GM15510 (cell line): Measurements from ENCODE around the gene PAXX.

Source experiments
- POLR2A ChIP-seq: IDR thresholded peaks from 3 replicates; pipeline ENCODE4 v1.6.1; 2011; ENCODE audit warnings: borderline replicate concordance; ENCODE audit not compliant: insufficient read length; ENCODE audit errors: extremely low read depth

PAXX gene

DNA sequence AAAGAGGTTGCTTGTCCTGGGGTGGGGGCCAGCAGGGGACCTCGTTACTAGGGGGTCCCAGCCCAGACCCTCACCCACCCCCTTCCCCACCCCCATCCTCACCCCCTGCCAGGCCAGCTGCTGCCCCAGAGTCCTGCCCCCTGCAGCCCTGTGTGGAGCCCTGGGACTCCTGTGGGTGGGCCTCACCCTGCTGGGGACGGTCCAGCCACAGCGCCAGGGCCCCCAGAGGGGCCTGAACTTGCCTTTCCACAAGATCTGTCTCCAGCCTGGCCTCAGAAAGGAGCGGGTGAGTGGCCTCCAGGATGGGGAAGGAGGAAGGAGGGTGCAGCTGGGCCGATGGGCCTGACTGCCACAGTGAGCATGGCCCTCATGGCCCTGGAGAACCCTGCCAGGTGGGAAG lies 22.4 kb upstream of the PAXX start:
- no peak for TF ChIP-seq POLR2A

DNA sequence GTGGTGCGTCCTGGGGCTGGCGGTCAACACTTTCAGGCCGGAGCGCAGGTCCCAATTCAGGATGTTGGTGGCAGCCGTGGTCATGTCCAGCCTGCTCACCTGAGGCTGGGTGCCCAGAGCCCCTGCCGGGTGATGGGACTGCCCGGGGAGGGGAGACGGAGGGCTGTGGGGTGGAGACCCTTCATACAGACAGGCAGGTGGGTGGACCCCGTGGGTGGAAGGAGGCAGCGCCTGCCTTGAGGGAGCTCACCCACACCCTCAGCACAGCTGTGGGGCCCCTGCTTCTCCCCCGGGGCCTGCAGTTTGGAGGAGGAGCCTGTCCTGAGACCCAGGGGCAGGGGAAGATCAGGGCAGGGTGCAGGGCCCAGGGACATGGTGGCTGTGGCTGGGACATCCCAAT lies 21.9 kb upstream of the PAXX start:
- no peak for TF ChIP-seq POLR2A

DNA sequence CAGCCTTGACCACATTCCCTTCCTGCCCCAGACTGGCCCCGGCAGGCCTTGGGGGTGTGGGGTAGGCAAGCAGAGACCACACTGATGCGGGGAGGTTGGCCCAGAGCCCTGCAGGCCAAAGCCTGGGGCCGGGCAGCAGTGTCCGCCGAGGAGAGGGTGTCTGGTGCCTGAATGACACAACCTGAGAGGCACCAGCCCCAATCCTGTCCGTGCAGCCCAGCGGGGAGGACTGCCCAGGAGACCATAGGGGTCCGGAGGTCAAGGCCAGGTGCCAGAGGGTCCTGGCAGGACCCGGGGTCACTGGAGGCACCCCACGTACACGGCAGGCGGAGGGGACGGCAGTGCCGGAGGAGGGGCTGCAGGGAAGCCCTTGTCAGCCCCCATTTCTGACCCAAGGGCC lies 20.5 kb upstream of the PAXX start:
- TF ChIP-seq POLR2A = no peak

DNA sequence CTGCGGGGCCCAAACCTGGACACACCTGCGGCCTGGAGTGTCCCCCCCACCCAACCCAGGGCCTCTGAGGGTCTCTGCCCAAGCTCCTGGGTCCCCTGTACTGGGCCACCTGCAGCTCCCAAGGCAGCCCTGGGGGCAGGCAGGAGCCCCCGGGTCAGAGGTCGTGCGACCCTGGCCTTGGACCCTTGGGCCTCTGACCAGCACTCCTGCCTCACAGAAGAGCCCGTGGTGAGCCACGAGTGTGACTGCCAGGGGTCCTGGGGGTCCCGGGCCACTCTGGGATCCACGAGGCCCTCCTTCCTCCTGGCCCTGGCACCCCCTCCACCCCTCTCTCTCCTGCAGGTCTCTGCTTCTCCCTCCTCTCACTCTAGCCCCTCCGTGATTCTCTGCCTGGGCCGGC lies 19.9 kb upstream of the PAXX start:
- no peak for TF ChIP-seq POLR2A

DNA sequence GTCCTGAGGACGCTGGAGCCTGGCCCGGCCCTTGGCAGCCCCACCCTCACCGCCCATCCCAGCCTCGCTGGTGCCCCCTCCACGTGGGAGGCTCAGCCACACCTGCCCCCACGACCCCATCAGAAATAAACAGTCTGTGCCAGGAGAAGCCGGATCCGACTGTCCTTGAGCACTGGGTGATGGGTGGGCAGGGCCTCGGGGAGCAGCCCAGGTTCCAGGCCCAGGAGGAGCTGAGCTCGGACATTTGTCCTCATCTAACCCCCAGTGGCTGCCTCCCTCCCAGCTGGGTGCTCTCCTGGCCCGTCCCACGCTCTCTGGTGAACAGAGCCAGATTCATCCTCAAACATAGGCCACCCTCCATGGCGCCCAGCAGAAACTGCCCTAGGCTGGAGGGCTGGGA lies 19.5 kb upstream of the PAXX start:
- no peak for TF ChIP-seq POLR2A

DNA sequence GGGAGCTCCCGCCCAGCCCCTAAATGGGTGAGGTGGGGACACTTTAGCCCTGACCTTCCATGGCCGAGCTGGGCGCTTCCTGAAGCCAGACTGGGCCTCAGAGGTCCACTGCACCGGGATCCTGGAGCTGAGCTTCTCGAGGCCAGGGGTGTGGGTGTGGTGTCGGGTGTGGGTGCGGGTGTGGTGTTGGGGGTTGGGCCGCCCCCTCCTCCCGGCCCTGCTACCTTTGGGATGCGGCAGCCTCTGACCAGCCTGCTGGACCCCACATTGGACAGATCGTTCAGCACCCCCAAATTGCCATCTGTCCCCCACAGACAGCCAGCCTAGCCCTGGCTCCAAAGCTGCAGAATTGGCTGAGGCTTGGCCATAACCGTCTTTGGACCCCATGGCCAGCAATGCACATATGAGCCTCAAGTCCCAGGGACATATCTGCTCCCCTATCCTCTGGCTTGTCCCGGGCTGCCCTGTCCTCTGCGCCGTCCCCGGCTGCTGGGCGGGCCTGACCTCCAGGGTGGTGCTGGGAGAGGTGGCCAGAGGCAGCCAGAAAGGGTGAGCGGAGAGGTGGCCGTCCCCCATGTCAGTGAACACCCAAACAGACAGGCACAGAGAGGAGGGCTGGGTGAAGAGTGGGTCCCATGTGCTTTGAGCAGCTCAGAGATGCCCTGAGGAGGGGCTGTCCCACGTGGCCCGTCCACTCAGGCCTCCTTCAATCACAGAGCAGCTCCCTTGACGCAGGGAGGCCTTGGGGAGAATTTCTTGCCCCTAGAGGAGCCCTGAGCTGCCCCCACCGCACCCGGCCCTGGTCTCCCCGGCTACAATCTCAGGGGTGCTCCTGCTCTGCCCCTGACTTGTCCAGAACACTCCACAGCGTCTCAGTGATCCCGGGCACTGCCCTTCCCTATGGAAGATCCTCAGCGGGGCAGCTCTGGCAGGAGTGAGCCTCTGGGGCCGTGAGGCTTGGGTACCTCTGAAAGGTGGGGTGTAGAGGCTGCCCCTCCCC lies 18.3 kb upstream of the PAXX start:
- TF ChIP-seq POLR2A = no peak

DNA sequence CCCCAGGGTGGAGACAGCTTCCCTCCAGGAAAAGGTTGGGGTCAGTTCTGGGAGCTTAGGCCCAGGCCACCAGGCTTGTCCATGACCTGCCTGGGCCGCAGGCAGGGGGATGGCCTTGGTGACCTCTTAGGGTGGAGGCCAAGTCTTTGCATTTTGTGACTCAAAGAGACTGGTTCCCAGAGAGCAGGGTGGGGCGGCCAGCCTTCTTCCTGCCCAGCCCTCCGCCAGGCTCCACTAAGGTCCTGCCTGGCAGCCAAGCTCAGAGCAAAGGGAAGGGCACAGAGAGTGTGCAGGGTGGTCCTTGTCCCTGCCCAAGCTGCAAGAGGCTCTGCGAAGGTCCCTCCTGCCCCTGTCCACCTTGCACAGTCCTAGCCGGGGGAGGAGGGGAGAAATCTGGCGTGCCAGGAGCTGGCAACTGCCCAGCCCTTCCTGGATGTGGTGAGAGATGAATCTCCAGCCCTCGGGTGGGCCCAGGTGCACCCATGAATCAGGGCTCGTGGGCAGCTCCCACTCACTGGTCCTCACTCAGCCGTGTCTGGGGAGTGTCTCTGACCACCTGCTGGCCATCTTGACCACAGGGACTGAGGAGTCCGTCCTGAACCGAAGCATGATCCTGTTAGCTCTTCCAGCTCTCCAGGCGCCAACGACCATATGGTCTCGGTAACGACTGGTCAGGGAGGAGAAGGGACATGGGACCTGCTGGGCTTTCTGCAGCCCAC lies 17.2 kb upstream of the PAXX start:
- no peak for TF ChIP-seq POLR2A

DNA sequence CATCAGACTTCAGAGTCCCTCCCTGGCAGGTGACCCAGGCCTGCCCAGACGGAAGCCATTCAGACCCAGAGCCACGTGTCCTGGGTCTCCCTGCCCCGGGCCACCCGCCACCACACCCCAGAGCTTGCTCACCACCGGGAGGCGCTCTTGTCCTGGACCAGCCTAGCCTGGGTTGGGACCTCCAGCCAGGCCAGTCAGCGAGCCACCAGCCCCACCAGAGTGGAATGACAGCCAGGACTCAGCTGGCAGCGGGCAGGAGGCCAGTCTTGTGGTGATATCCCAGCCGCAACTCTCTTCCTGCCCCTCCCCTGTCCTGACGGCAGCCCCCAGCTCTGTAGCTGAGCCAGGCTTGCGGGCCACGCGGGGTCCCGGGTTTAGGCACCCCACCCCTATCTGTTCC lies 16.6 kb upstream of the PAXX start:
- TF ChIP-seq POLR2A = no peak

DNA sequence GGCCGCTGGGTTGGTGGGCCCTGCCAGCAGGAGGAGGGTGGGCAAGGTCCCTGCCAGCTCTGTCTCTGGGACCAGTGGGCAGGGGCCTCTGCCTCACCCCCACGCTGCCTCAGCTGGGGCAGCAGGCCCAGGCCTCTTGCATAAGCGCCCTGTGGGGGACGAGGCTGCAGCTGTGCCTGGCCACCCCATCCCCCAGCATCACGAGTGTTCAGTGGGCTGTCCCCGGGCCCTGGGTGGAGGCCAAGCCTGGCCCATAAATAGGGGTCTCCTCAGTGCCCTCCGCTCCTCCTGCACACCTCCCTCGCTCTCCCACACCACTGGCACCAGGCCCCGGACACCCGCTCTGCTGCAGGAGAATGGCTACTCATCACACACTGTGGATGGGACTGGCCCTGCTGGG lies 15.0 kb upstream of the PAXX start, which contains the start of gene PTGDS:
PTGDS (plus strand) TSS at position 282 of the 400 bp plus-strand sequence; CDS start at position 357, 75 bp downstream.
- TF ChIP-seq POLR2A = no peak

DNA sequence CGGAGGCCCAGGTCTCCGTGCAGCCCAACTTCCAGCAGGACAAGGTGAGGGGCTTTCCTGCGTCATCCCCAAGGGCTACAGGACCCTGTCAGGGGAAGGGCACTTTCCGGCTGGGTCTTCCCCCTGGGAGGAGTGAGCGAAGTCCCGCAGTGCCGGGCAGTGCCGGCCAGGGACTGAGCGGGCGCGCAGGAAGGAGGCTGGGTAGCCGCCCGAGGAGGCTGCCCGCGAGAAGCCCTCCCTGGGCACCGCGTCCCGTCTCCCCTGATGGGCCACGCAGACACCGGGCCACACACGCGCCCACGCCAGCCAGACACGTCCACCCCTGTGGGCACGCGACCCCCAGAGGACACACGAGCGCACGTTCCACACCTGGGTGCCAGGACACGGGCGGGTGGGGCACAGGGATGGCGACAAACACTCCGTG lies 14.6 kb upstream of the PAXX start:
- TF ChIP-seq POLR2A = no peak

DNA sequence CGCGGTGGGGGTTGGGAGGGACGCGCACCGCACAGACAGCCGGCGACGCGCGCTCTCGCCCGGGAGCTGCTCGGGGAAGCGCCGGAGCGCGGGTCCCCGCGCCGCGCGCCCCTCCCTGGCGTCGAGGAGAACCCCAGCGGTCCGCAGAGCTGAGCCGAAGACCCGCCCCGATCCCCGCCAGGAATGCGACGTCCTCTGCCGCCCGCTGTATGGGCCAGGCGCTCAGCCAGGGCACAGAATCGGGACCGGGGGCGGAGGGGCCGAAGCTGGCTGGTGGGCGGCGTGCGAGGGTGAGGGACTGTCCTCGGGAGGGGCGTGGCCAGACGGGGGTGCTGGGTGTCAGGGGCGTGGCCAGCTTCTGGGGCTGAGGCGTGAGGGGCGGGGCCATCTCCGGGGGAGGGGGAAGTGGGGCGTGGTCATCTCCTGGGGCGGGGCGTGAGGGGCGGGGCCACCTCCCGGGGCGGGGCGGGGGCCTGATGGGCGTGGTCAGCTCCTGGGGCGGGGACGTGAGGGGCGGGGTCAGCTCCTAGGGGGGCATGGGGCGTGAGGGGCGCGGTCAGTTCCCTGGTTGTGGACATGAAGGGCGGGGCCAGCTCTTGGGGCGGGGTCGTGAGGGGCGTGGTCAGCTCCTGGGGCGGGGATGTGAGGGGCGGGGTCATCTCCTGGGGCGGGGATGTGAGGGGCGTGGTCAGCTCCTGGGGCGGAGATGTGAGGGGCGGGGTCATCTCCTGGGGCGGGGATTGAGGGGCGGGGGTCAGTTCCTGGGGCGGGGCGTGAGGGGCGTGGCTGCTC lies 14.0 kb upstream of the PAXX start:
- no peak for TF ChIP-seq POLR2A

DNA sequence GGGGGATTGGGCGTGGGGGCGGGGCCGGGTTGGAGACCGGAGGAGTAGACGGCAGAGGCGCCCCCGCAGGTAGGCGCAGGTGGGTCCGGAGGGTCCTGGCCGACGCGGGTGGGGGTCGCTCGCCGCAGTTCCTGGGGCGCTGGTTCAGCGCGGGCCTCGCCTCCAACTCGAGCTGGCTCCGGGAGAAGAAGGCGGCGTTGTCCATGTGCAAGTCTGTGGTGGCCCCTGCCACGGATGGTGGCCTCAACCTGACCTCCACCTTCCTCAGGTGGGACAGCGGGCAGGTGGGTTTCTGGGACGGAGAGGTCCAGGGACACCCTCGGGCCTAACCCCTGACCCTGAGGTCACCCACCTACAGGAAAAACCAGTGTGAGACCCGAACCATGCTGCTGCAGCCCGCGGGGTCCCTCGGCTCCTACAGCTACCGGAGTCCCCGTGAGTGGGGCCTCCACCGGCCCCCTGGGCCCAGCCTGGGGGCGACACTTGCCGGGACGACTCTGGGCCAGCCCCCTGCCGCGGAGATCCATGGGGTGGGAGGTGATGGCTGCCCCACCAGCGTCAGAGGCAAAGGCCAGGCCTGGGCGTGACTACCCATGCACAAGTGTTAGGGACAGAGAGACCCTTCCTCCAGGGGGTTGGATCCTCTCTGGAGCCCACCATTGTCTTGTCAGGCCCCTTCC lies 13.2 kb upstream of the PAXX start:
- no peak for TF ChIP-seq POLR2A

DNA sequence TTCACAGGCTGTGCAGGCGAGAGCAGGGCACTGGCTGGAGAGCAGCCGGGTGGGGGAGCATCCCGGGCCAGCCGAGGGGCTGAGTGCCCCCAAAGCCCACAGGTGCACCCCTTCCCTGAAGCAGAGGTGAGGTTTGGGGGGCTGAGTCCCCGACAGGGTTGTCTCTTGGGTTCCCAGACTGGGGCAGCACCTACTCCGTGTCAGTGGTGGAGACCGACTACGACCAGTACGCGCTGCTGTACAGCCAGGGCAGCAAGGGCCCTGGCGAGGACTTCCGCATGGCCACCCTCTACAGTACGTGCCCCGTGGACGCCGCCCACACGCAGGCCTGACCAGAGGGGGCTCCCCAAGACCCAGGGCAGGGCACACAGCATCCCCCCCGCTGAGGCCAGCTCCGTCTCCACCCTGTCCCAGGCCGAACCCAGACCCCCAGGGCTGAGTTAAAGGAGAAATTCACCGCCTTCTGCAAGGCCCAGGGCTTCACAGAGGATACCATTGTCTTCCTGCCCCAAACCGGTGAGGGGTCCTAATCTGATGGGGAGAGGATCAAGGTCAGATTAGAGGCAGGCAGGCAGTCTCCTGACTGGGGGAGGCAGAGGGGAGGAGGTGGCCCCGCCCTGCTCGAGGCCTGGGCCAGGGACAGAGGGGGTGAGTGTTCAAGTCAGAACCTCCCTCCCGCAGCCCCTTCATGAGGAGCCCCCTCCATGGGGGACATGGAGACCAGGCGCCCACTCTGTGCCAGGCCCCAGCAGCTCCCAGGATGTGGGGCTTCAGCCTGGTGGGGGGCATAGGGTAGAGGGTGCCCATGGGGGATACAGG lies 12.2 kb upstream of the PAXX start:
- no peak for TF ChIP-seq POLR2A

DNA sequence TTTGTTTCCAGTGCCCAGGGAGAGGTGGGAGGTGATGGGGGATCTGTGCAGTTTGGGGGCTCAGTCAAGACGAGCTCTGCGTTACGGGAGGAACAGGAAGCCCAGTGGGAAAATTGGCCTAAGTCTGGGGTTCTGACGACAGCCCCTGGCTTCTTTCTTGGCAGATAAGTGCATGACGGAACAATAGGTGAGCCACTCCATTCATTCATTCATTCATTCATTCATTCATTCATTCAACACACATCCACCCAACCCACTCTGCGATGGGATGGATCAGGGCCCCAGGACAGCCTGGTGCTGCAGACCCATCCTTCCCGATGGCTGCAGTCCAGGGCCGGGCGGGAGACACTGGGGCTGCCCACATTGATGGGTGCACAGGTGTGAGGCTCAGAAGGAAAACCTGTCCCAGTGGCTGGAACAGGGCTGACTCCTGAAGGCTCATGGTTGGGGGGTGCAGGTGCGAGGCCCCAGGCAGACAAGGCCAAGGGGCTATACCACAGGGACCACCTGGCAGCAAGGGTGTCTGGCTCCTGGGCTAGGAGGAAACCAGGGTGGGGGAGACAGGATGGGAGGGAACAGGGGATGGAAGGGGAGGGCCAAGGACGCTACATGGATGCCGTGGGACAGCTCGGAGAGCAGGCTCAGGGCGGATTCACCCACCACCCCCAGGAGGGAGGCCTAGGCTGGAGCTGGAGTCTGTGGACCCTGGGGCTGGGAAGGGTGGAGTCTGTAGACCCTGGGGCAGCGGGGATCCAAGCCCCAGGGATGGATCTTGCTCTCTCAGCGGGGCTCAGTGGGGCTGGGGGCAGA lies 11.3 kb upstream of the PAXX start:
- no peak for TF ChIP-seq POLR2A
